ENCODE data around the gene CHEK1.

DNA sequence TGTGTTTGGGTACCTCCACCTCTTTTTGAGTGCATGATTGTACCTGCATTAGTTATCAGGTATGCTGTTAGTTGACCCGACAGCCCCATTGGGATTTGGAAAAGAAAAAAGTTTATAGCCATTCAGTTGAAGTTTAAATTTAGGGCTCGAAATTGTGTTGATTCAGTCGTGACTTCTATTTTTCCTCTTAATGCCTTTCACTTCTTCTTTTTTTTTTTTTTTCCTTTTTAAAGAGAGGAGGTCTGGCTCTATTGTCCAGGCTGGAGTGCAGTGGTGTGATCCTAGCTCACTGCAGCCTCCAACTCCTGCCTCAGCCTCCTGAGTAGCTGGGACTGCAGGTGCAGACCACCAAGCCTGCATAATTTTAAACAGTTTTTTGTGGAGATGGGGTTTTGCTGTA lies 30.0 kb upstream of the CHEK1 start:
- TF ChIP-seq JUN (IDR thresholded peaks at IDR 0.05; ENCODE audit: borderline replicate concordance, insufficient read depth, insufficient read length, low read depth) (no peak), POLR2A (IDR thresholded peaks at IDR 0.05; ENCODE audit: low read depth, low read length) (no peak), POLR2AphosphoS5 (IDR thresholded peaks at IDR 0.05; ENCODE audit: insufficient read depth, low read depth, low read length) (no peak), EZH2 (IDR thresholded peaks at IDR 0.05; ENCODE audit: borderline replicate concordance, low read depth, low read length, severe bottlenecking) (no peak), FOS (IDR thresholded peaks at IDR 0.05; ENCODE audit: borderline replicate concordance, insufficient read depth, low read length) (no peak)
- TF ChIP-seq, protein P1, sequence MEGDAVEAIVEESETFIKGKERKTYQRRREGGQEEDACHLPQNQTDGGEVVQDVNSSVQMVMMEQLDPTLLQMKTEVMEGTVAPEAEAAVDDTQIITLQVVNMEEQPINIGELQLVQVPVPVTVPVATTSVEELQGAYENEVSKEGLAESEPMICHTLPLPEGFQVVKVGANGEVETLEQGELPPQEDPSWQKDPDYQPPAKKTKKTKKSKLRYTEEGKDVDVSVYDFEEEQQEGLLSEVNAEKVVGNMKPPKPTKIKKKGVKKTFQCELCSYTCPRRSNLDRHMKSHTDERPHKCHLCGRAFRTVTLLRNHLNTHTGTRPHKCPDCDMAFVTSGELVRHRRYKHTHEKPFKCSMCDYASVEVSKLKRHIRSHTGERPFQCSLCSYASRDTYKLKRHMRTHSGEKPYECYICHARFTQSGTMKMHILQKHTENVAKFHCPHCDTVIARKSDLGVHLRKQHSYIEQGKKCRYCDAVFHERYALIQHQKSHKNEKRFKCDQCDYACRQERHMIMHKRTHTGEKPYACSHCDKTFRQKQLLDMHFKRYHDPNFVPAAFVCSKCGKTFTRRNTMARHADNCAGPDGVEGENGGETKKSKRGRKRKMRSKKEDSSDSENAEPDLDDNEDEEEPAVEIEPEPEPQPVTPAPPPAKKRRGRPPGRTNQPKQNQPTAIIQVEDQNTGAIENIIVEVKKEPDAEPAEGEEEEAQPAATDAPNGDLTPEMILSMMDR (IDR thresholded peaks at IDR 0.05; ENCODE audit: extremely low read depth in 1 of 2, insufficient read depth in 1 of 2, low read depth in 1 of 2, low read length in 2 of 2) = no peak
- TF ChIP-seq, protein P2, sequence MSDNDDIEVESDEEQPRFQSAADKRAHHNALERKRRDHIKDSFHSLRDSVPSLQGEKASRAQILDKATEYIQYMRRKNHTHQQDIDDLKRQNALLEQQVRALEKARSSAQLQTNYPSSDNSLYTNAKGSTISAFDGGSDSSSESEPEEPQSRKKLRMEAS (IDR thresholded peaks at IDR 0.05; ENCODE audit: insufficient read depth, insufficient read length) = no peak
